DOHH2 (cell line): ENCODE data around the gene KRTAP12-4.

Experiments
- H3F3A ChIP-seq: fragments of 200-600 bp; sonication (generic), shearing (Covaris generic); 2 replicates; pipeline ENCODE4 v1.6.0; 2016; ENCODE audit warnings: antibody characterized with exemption, mild to moderate bottlenecking; ENCODE audit not compliant: control insufficient read depth, insufficient read depth
- H3K27ac ChIP-seq: fragments of 200-600 bp; sonication (generic); 2 replicates; pipeline ENCODE4 v1.5.1; 2014; ENCODE audit warnings: low read depth, mild to moderate bottlenecking, low read length, moderate library complexity
- H3K27me3 ChIP-seq: fragments of 200-600 bp; sonication (generic); 2 replicates; pipeline ENCODE4 v1.6.1; 2014; ENCODE audit warnings: mild to moderate bottlenecking, low read length, mixed read lengths; ENCODE audit not compliant: control insufficient read depth
- H3K36me3 ChIP-seq: fragments of 200-600 bp; sonication (generic); 2 replicates; pipeline ENCODE4 v1.6.1; 2014; ENCODE audit warnings: mild to moderate bottlenecking, low read length, moderate library complexity, mixed read lengths; ENCODE audit not compliant: control insufficient read depth
- H3K4me1 ChIP-seq: fragments of 200-600 bp; sonication (generic); 2 replicates; pipeline ENCODE4 v1.6.1; 2014; ENCODE audit warnings: mild to moderate bottlenecking, low read length, mixed read lengths; ENCODE audit not compliant: control insufficient read depth
- H3K4me2 ChIP-seq: fragments of 200-600 bp; sonication (generic); 2 replicates; pipeline ENCODE4 v1.6.0; 2014; ENCODE audit warnings: mild to moderate bottlenecking, low read length, moderate library complexity
- H3K4me3 ChIP-seq: fragments of 200-600 bp; sonication (generic); 2 replicates; pipeline ENCODE4 v1.5.1; 2014; ENCODE audit warnings: mild to moderate bottlenecking, low read length, mixed read lengths
- H3K79me2 ChIP-seq: fragments of 200-600 bp; sonication (generic); 2 replicates; pipeline ENCODE4 v1.6.1; 2014; ENCODE audit warnings: mild to moderate bottlenecking, low read length, mixed read lengths; ENCODE audit not compliant: control insufficient read depth
- H3K9me2 ChIP-seq: fragments of 200-600 bp; sonication (generic); replicated peaks from 2 replicates; pipeline ENCODE4 v1.6.1; 2014; ENCODE audit warnings: mild to moderate bottlenecking, low read length, mixed read lengths; ENCODE audit not compliant: control insufficient read depth
- H3K9me3 ChIP-seq: fragments of 200-600 bp; sonication (generic); 2 replicates; pipeline ENCODE4 v1.6.1; 2014; ENCODE audit warnings: antibody characterized with exemption, low read length, mixed read lengths; ENCODE audit not compliant: control insufficient read depth, insufficient read depth
- H4K20me1 ChIP-seq: fragments of 200-600 bp; sonication (generic); 2 replicates; pipeline ENCODE4 v1.6.0; 2014; ENCODE audit warnings: low read depth, mild to moderate bottlenecking, antibody characterized with exemption, low read length, moderate library complexity; ENCODE audit not compliant: control insufficient read depth, insufficient read depth
- EZH2phosphoT487 ChIP-seq: fragments of 200-600 bp; sonication (generic); IDR thresholded peaks from 2 replicates; pipeline ENCODE4 v1.6.1; 2017; ENCODE audit warnings: borderline replicate concordance, mild to moderate bottlenecking, antibody characterized with exemption, low read length, moderate library complexity, mixed read lengths
- TF ChIP-seq, protein P1 (sequence below): fragments of 200-600 bp; sonication (generic); IDR thresholded peaks from one replicate; pipeline ENCODE4 v1.5.1; 2014; ENCODE audit warnings: antibody characterized with exemption, mild to moderate bottlenecking, low read depth, low read length; ENCODE audit not compliant: poor library complexity, severe bottlenecking

Gene KRTAP12-4

DNA sequence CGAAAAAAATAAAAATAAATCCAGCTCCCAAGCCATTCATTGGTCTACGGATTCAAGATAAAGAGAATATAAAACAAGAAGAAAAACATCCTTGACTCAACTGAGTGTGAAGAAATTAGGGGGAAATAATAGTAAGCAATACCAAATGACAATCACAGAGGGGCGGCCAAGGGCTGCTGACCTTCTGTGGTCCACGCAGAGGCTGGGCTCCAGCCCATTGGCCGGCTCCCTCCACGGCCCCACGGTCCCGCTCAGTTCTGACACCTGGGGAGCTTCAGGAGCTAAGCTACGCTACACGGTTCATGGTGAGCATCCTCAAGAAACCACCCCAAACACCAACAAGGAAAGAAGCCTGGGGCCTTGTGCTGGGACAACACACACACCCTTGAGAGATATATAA is 42.1 kb upstream of the KRTAP12-4 start:
- Histone ChIP-seq H3K9me2 (no peaks in the 10 kb centered on the region), H3K27me3 (peaks cover 5% of the 10 kb centered on the region; the same call in 1 of the 2 replicates), H3K4me1 (no peaks in the 10 kb centered on the region), H3K36me3 (no peaks in the 10 kb centered on the region), H3F3A (no peaks in the 10 kb centered on the region), H3K4me3 (no peak overlapping the region), H3K9me3 (peaks cover 4% of the 10 kb centered on the region; the same call in 1 of the 2 replicates), H4K20me1 (no peaks in the 10 kb centered on the region), H3K4me2 (no peak overlapping the region), H3K79me2 (no peaks in the 10 kb centered on the region), H3K27ac (no peak overlapping the region)
- TF ChIP-seq, protein P1, sequence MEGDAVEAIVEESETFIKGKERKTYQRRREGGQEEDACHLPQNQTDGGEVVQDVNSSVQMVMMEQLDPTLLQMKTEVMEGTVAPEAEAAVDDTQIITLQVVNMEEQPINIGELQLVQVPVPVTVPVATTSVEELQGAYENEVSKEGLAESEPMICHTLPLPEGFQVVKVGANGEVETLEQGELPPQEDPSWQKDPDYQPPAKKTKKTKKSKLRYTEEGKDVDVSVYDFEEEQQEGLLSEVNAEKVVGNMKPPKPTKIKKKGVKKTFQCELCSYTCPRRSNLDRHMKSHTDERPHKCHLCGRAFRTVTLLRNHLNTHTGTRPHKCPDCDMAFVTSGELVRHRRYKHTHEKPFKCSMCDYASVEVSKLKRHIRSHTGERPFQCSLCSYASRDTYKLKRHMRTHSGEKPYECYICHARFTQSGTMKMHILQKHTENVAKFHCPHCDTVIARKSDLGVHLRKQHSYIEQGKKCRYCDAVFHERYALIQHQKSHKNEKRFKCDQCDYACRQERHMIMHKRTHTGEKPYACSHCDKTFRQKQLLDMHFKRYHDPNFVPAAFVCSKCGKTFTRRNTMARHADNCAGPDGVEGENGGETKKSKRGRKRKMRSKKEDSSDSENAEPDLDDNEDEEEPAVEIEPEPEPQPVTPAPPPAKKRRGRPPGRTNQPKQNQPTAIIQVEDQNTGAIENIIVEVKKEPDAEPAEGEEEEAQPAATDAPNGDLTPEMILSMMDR: no peak
- TF ChIP-seq EZH2phosphoT487: no peak

DNA sequence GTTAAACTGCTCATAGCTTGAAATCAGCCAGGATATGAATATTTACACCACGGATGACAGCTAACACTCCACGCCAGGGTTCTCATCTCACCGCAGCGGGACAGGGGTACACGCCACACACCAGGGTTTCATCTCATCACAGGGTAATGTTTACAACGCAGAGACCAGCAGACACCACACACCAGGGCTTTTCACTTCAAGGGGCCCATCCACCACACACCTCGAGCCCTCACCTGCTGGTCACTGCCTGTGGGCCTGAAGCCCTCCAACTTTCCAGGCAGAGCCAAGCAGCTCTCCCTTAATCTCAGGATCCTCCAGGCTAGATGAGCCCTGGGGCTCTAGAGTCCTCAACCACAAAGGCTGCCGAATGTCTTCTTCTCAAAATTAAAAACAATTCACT is 41.2 kb upstream of the KRTAP12-4 start:
- Histone ChIP-seq H3K9me3 (peaks cover 4% of the 10 kb centered on the region; the same call in 1 of the 2 replicates), H3K36me3 (no peaks in the 10 kb centered on the region), H3K27ac (no peak overlapping the region), H4K20me1 (no peaks in the 10 kb centered on the region), H3F3A (no peaks in the 10 kb centered on the region), H3K9me2 (no peaks in the 10 kb centered on the region), H3K79me2 (no peaks in the 10 kb centered on the region), H3K4me2 (no peak overlapping the region), H3K27me3 (peaks cover 5% of the 10 kb centered on the region; the same call in 1 of the 2 replicates), H3K4me1 (no peaks in the 10 kb centered on the region), H3K4me3 (no peak overlapping the region)
- no peak for TF ChIP-seq EZH2phosphoT487
- TF ChIP-seq, protein P1: no peak

DNA sequence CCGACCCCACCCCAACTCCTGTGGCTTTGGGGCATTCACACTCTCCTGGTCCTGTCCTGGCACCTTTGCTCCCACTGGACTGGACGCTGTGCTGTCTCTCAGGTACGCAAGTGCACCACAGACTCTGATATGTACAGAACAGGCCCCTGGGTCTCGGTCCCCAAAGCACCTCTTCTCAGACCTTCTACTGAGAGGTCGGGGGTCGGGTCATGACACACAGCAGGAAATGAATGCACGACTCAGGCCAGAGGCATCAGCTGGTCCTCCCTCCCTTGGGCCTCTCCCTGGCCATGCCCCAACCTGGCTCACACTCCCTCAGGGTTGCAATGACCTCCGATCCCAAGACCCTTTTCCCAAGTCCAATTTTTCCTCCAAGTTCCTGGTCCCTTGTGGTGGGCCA is 40.7 kb upstream of the KRTAP12-4 start:
- no peak overlapping the region for H3K27ac ChIP-seq
- H3K9me3 ChIP-seq: peaks cover 4% of the 10 kb centered on the region; the same call in 1 of the 2 replicates
- H3K4me3 ChIP-seq: no peak overlapping the region
- peaks cover 5% of the 10 kb centered on the region; the same call in 1 of the 2 replicates for H3K27me3 ChIP-seq
- no peaks in the 10 kb centered on the region for H3K36me3 ChIP-seq
- no peaks in the 10 kb centered on the region for H3K79me2 ChIP-seq
- no peaks in the 10 kb centered on the region for H3K9me2 ChIP-seq
- H4K20me1 ChIP-seq: no peaks in the 10 kb centered on the region
- no peak for TF ChIP-seq EZH2phosphoT487
- TF ChIP-seq, protein P1: no peak
- no peaks in the 10 kb centered on the region for H3K4me1 ChIP-seq
- no peak overlapping the region for H3K4me2 ChIP-seq
- H3F3A ChIP-seq: no peaks in the 10 kb centered on the region
